ENCODE data around the gene TSPAN3.

Gene TSPAN3

DNA sequence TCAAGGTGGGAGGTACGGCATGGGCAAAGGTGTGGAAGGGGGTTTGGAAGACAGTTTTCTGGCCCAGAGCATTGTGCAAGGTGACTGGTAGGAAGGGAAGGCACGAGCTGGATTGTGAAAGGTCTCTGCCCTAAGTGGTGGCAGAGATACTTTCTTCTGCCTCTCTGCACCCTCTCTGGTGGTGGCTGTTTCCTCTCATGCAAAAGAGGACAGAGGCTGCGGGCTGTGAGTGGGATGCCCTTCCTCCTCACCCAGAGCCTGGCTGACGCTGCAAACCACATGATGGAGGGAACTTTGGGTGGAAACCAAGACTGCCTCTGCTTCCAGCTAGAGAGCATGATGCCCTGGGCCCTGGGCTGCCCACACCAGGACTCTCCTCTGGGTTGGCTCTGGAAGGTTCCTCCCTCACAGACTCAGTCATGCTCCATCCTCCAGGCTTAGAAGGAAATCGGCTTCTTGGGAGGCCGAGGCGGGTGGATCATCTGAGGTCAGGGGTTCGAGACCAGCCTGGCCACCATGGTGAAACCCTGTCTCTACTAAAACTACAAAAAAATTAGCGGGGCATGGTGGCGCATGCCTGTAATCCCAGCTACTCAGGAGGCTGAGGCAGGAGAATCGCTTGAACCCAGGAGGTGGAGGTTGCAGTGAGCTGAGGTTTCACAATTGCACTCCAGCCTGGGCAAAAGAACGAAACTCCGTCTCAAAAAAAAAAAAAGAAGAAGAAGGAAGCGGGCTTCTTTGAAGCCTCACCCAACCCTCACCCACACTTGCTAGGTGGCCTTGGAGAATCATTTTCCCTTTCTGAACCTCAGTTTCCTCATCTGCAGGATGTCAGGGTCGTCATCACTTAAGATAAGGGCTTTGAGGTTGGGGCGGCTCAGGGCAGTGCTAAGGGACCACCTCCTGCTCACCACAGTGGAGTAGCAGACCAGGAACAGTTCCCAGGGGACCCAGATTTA, 67.7 kb downstream of the TSPAN3 start:
- no peak overlapping the region for H3K4me3 ChIP-seq (ENCODE audit: low read depth, low read length)
- TF ChIP-seq CTCF (IDR thresholded peaks at IDR 0.05; ENCODE audit: borderline replicate concordance, insufficient read depth, low read depth, low read length): no peak

DNA sequence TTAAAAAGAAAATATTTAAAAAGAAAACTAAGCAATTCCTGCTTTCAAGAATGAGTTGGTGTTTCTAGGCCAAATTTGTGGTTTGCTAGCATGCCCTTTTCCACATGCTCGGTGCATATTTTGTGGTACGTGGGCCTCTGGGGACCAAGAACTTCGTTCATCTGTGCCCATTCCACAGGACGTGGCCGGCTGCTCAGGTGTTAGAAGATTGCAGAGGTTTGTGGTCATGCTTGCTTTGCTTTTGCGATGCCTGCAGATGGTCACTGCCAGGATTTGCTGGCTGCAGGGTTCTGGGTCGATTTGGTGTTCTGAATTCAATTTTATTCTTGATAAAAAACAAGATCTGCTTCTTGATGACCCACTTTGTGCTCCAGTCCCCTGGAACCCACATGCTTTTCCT, 68.5 kb downstream of the TSPAN3 start:
- no peak for TF ChIP-seq CTCF (IDR thresholded peaks at IDR 0.05; ENCODE audit: borderline replicate concordance, insufficient read depth, low read depth, low read length)
- H3K4me3 ChIP-seq (ENCODE audit: low read depth, low read length): no peak overlapping the region

DNA sequence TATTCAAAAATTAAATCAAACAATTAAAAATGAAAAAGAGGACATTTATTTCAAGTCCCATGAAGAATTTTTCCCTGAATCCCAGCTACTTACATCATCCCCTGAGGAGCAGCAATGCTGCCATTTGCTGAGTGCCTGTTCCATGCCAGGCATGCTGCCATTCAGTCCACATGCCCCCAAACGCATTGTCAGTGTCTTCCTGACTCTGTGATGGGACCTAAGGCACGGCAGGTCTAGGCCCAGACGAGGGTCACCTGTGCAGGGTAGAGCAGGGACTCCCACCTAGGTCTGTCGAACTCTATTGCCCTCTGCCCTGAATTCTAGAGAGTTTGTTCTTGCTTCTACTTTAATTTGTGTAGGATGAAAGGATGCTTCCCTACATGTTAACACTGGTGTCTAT, 68.9 kb downstream of the TSPAN3 start:
- H3K4me3 ChIP-seq (ENCODE audit: low read depth, low read length): no peak overlapping the region
- no peak for TF ChIP-seq CTCF (IDR thresholded peaks at IDR 0.05; ENCODE audit: borderline replicate concordance, insufficient read depth, low read depth, low read length)

DNA sequence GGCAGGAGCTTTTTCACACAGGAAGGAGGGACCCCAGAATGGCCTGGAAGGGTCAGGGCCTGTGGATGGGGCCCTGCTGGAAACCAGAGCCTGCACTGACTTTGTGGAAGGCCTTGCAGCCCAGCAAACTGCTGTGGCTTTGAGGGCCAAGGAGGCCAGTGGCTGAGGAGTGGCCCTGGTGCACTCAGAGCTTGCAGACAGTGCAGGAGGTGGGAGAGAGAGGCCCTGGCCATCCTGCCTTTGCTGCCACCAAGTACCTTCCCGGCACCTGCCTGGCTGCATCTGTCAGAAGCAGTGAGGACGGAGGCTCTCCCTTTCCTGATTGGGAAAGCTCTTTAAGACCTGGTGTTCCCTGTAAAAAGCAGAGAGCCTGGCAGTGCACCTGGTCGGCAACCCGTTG, 69.6 kb downstream of the TSPAN3 start:
- H3K4me3 ChIP-seq (ENCODE audit: low read depth, low read length): no peak overlapping the region
- TF ChIP-seq CTCF (IDR thresholded peaks at IDR 0.05; ENCODE audit: borderline replicate concordance, insufficient read depth, low read depth, low read length): no peak

GRCh38 chr15:76999996-77000395, 70.9 kb downstream of the TSPAN3 start:
- H3K4me3 ChIP-seq (ENCODE audit: low read depth, low read length): no peak overlapping the region

DNA sequence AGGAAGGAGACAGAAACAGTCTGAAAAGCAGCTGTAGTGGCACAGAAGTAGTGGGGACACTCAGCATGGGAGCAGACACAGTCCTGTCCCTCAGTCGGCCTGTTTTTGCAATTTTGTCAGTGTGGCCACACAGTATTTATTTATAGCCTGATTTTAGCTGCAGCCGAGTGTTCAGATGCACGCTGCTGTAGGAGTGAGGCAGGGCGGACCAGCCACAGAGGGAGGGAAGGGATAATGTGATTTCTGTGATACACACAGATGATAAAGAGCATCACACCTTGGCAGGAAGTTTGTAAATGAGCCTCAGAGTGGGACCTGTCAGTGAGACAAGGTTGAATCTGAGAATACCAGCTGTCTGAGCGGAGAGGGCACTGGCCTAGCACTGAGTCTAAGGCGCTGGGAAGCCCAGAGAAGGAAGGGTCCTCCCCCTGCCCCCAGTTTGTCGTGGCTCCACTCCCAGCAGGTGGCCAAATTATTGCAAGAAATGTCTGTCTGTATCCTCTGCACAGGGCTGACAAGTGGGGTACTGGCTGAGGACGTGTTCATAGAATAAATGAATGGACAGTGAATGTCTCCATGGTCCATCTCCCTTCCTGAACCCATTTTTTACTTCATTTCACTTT, 72.1 kb downstream of the TSPAN3 start:
- no peak for TF ChIP-seq CTCF (IDR thresholded peaks at IDR 0.05; ENCODE audit: borderline replicate concordance, insufficient read depth, low read depth, low read length)
- H3K4me3 ChIP-seq (ENCODE audit: low read depth, low read length): no peak overlapping the region

More at GRCh38 chr15:76999996-77000395, 70.9 kb downstream of the TSPAN3 start:
- no peak for TF ChIP-seq CTCF (IDR thresholded peaks at IDR 0.05; ENCODE audit: borderline replicate concordance, insufficient read depth, low read depth, low read length)
